Activated T-helper 17 cell treated with anti-CD3 and anti-CD28 coated beads, Interleukin-2, amount 50 U/mL, for 72 hours (primary cell): ENCODE results near the gene GEMIN4. TPM values are rescaled to one million over a fixed set of nuclear protein-coding genes. Genes with fewer than 3 reads are reported as not detected.
A peak's percentile ranks its signal among the peaks of the same experiment; 100 is the strongest.
"Not testable (repeated sequence)": the region's sequence is repeated elsewhere in the genome, so short reads cannot be mapped to it uniquely, and the experiment has no call there.

Experiments
- ATAC-seq: fragments of 150-1000 bp; cut with Tn5 transposase; replicated peaks from 2 replicates; pipeline ENCODE4 v1.10.0; 2021; ENCODE audit warnings: mild to moderate bottlenecking, moderate library complexity
- H3K27ac Mint-ChIP-seq: one replicate; pipeline ENCODE4 v1.8.0; 2022; ENCODE audit warnings: mixed read lengths
- H3K27me3 Mint-ChIP-seq: one replicate; pipeline ENCODE4 v1.8.0; 2022; ENCODE audit warnings: mixed read lengths
- H3K36me3 Mint-ChIP-seq: one replicate; pipeline ENCODE4 v1.8.0; 2022; ENCODE audit warnings: low read depth, mild to moderate bottlenecking, mixed read lengths
- H3K4me1 Mint-ChIP-seq: one replicate; pipeline ENCODE4 v1.8.0; 2022; ENCODE audit warnings: mixed read lengths
- H3K4me3 Mint-ChIP-seq: one replicate; pipeline ENCODE4 v1.8.0; 2022; ENCODE audit warnings: mild to moderate bottlenecking, mixed read lengths
- H3K9me3 Mint-ChIP-seq: one replicate; pipeline ENCODE4 v1.8.0; 2022; ENCODE audit warnings: mixed read lengths
- total RNA-seq, 2 donors: library from RNA; stranded (reverse); gene quantifications; one replicate each; pipeline ENCODE4 v1.2.3, GENCODE V29; 2022

GEMIN4 gene
- total RNA-seq, 2 donors from 2014 or later, result 40.7 to 54.4 TPM

- no peaks in the 10 kb centered on the region for H3K27me3 Mint-ChIP-seq
- no peak overlapping the region for H3K4me3 Mint-ChIP-seq
- ATAC-seq, result no peak
Measured at GRCh38 chr17:708132-708531, 43.9 kb downstream of the GEMIN4 start.

DNA sequence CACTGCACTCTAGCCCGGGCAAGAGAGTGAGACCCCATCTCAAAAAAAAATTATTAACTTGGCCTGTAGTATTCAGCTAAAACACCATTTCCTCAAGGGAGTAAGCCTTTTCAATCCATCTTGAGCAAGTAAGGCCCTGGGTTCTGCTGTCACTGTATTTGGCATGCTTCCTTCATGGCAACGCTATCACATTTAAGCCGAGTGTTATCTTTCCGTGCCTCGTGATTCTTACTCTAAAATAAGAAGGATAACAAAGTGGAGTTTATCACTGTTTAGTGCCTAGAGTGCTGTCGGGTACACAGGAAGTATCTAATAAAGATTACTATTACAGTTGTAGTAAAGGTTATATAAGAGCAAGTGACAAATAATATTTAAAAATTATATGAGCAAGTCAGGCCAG lies 46.2 kb downstream of the GEMIN4 start:
- no peaks in the 10 kb centered on the region for H3K27me3 Mint-ChIP-seq
- H3K27ac Mint-ChIP-seq, result no peak overlapping the region
- peaks cover 8% of the 10 kb centered on the region for H3K4me1 Mint-ChIP-seq
- H3K9me3 Mint-ChIP-seq, result no peaks in the 10 kb centered on the region
- H3K4me3 Mint-ChIP-seq, result no peak overlapping the region
- no peak for ATAC-seq
- peaks cover 55% of the 10 kb centered on the region for H3K36me3 Mint-ChIP-seq

More at GRCh38 chr17:708132-708531, 43.9 kb downstream of the GEMIN4 start:
- Mint-ChIP-seq H3K9me3 (no peaks in the 10 kb centered on the region), H3K27ac (peak overlapping the region; percentile 22), H3K4me1 (peaks cover 8% of the 10 kb centered on the region), H3K36me3 (peaks cover 55% of the 10 kb centered on the region)

GRCh38 chr17:705011-705410 lies 47.1 kb downstream of the GEMIN4 start:
- ATAC-seq, result no peak
- Mint-ChIP-seq H3K4me1 (peaks cover 8% of the 10 kb centered on the region), H3K4me3 (no peak overlapping the region), H3K36me3 (peaks cover 56% of the 10 kb centered on the region), H3K27me3 (no peaks in the 10 kb centered on the region), H3K27ac (peak overlapping the region; percentile 9), H3K9me3 (no peaks in the 10 kb centered on the region)

DNA sequence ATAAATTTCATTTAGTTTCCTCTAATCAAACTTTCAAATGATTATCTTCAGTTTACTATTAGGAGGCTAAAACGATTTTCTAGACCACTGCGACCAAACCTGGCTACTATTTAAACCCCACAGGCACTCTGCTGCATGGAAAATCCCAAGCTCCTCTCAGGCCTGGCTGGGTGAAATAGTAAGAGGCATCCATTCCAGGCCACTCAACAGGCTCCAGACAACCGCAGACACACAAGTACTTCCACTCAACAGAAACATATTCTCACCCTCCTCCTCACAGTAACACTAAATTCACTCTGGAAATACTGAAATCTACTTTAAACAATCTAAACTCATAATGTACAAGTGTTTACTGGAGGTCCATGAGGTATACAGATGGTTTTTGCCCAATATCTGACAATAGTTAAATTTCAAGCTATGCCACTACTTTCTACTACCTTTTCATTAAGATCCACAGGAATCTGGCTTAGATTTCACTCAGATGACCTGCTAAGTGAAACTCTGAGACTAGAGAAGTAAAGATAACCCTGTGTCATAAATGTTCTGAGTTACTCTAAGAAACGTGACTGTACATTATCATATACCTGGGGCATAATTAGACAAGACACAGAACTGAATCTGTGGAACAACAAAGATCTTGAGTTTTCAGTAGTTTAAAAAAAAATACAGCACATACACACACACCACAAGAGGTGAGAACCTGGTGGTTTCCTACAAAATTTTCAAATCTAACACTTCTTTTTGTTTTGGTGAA lies 47.8 kb downstream of the GEMIN4 start:
- H3K36me3 Mint-ChIP-seq, result peaks cover 49% of the 10 kb centered on the region
- H3K27ac Mint-ChIP-seq, result peak overlapping the region; percentile 9
- H3K4me1 Mint-ChIP-seq, result peaks cover 5% of the 10 kb centered on the region
- no peak for ATAC-seq
- no peaks in the 10 kb centered on the region for H3K9me3 Mint-ChIP-seq
- H3K4me3 Mint-ChIP-seq, result no peak overlapping the region
- H3K27me3 Mint-ChIP-seq, result no peaks in the 10 kb centered on the region

GRCh38 chr17:703081-703875 lies 48.8 kb downstream of the GEMIN4 start:
- H3K27me3 Mint-ChIP-seq, result no peaks in the 10 kb centered on the region
- no peak for ATAC-seq
- H3K27ac Mint-ChIP-seq, result peak overlapping the region; percentile 9
- H3K36me3 Mint-ChIP-seq, result peaks cover 48% of the 10 kb centered on the region
- H3K9me3 Mint-ChIP-seq, result no peaks in the 10 kb centered on the region
- no peak overlapping the region for H3K4me3 Mint-ChIP-seq
- no peaks in the 10 kb centered on the region for H3K4me1 Mint-ChIP-seq

DNA sequence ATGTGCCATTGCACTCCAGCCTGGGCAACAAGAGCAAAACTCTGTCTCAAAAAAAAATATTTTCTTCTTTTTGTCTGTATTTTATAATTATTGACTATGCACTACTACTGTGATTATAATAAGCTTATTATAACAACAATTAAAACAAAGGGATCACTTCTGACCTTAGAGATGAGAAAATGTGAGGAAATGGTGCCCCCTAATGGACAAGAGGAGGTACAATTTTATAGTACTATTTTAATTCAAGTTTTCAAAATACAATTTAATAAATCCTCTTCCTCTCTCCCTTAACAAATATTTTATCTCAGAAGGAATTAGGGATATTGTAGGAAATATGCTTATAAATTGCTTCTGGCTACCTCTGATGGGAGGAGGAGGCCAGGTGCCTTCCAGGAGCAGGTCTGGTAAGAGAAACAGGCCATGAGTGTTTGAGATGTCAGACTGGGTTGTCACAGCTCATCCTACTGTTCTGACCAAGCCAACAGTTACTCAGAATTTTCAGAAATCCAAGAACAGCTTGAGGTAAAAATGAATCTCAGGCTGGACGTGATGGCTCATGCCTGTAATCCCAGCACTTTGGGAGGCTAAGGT lies 51.5 kb downstream of the GEMIN4 start:
- Mint-ChIP-seq H3K36me3 (peaks cover 50% of the 10 kb centered on the region), H3K4me1 (no peaks in the 10 kb centered on the region), H3K27me3 (no peaks in the 10 kb centered on the region), H3K4me3 (no peak overlapping the region), H3K9me3 (no peaks in the 10 kb centered on the region), H3K27ac (no peak overlapping the region)
- ATAC-seq, result peak; percentile 40

DNA sequence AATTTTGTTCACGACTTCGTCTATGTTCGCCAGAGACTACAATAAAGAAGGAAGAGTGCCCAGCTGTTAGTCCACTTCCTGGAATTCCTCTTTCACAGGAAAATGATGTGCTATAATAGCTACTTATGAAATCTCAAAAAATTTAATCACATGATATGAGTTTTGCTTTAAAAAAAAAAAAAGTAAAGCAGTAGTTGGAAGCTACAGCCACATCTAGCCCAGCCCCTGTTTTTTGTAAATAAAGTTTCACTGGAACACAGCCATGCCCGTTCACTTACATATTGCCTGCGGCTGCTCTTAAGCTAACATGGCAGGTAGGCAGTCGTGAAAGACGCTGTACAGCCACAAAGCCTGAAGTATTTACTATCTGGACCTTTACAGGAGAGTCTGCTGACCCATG lies 52.7 kb downstream of the GEMIN4 start:
- H3K4me1 Mint-ChIP-seq, result no peaks in the 10 kb centered on the region
- ATAC-seq, result no peak
- H3K27ac Mint-ChIP-seq, result no peak overlapping the region
- no peaks in the 10 kb centered on the region for H3K9me3 Mint-ChIP-seq
- no peaks in the 10 kb centered on the region for H3K27me3 Mint-ChIP-seq
- H3K36me3 Mint-ChIP-seq, result peaks cover 53% of the 10 kb centered on the region
- no peak overlapping the region for H3K4me3 Mint-ChIP-seq

DNA sequence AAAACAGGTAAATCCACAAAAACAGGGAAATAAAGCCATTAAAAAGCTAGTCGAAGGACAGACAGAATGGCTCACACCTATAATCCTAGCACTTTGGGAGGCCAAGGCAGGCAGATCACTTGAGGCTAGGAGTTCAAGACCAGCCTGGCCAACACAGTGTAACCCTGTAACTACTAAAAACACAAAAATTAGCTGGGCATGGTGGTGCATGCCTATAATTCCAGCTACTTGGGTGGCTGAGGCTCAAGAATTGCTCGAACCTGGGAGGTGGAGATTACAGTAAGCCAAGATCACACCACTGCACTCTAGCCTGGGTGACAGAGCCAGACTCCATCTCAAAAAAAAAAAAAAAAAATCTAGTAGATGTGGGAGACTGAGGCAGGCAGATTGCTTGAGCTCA lies 54.0 kb downstream of the GEMIN4 start:
- not testable (repeated sequence) for H3K27me3 Mint-ChIP-seq, H3K9me3 Mint-ChIP-seq, ATAC-seq, H3K4me1 Mint-ChIP-seq, H3K27ac Mint-ChIP-seq, H3K4me3 Mint-ChIP-seq
- H3K36me3 Mint-ChIP-seq, result peaks cover 63% of the 10 kb centered on the region

DNA sequence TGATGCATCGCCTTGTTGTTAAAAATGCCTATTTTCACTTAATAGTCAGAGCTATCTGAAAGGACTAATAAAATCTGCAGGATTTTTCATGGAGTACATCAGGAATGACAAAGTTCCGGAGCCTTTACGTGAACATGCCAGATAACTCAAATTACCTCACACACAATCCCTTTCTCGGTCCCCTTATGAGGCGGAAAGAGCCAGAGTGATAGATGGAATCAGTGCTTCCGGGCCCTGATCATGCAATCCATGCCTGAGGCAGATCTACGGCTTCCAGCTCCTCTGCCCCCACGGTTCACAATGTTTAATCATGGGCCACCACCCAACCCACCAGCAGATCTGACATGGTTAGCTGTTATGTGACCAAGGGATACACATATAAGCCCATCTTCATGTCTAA lies 54.4 kb downstream of the GEMIN4 start:
- Mint-ChIP-seq H3K4me1 (no peaks in the 10 kb centered on the region), H3K9me3 (no peaks in the 10 kb centered on the region), H3K4me3 (no peak overlapping the region), H3K36me3 (peaks cover 67% of the 10 kb centered on the region), H3K27me3 (no peaks in the 10 kb centered on the region), H3K27ac (no peak overlapping the region)
- no peak for ATAC-seq

GRCh38 chr17:696369-696768 lies 55.7 kb downstream of the GEMIN4 start:
- no peak overlapping the region for H3K4me3 Mint-ChIP-seq
- H3K36me3 Mint-ChIP-seq, result peaks cover 80% of the 10 kb centered on the region
- no peak for ATAC-seq
- no peak overlapping the region for H3K27ac Mint-ChIP-seq
- no peaks in the 10 kb centered on the region for H3K9me3 Mint-ChIP-seq
- no peaks in the 10 kb centered on the region for H3K27me3 Mint-ChIP-seq
- H3K4me1 Mint-ChIP-seq, result no peaks in the 10 kb centered on the region

Other genes starting within 250 kb of the GEMIN4 start
- gene VPS53, start 37.4 kb downstream of the GEMIN4 start, total RNA-seq, result 10 to 100 TPM; 38.3 to 53.3 TPM
- 10 to 100 TPM; 15.0 to 22.0 TPM for gene TLCD3A, start 19.7 kb downstream of the GEMIN4 start, total RNA-seq
- 10 to 100 TPM; 41.5 to 59.0 TPM for gene GLOD4, start 30.0 kb upstream of the GEMIN4 start, total RNA-seq
- 10 to 100 TPM; 19.9 to 30.0 TPM for gene MRM3, start 30.1 kb upstream of the GEMIN4 start, total RNA-seq
- gene NXN, start 227.5 kb upstream of the GEMIN4 start, total RNA-seq, result under 1 TPM; 0.37 to 0.95 TPM
- gene TIMM22, start 244.9 kb upstream of the GEMIN4 start, total RNA-seq, result 10 to 100 TPM in 1 of 2 donors, 1 to 10 TPM in 1; 6.6 to 12.9 TPM